Thyroid gland (tissue), 4 donors: ENCODE data around the gene OVAAL.

Experiments
- POLR2A ChIP-seq, 2 donors: fragments of 450-650 bp; IDR thresholded peaks; one replicate each; pipeline ENCODE4 v1.6.1; 2017; ENCODE audit warnings: antibody characterized with exemption in 2 of 2, mild to moderate bottlenecking in 2 of 2, moderate library complexity in 1 of 2
- TF ChIP-seq, protein P1 (sequence below), 6 experiments: fragments of 200-600 bp in 3 of 6; fragments of 450-650 bp in 3 of 6; sonication (generic) in 3 of 6; IDR thresholded peaks; one replicate each; pipeline ENCODE4 v1.5.1; 2016 to 2019; ENCODE audit warnings: antibody characterized with exemption in 6 of 6, mild to moderate bottlenecking in 2 of 6, inconsistent platforms in 1 of 6, moderate library complexity in 1 of 6

DNA sequence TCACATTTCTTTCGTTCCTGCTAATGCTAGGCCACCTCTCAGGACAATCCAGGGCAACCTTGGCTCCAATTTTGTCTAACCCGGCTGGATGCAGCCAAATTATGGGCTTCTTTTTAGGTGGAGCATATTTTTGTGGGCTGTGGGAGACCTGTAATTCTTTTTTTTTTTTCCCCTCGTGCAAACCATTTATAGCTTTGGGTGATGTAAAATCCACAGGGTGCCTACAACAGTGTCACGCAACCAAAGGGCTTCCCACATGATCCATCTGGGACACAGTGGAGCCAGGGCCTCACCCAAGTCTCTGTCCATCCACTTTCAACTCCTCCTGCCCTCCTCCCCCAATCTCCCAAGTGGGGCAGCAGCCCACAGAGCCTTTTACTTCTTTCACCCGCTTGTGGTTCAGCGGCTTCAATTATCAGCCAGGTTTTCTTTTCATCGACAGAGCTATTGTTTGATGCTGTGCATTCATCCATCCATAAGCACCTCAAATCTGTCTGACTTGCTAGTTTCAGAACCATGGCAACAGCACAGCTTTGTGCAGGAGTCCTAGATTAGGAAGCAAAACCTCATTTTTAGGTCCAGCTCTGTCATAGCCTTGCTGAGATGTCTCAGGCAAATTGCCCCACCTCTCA is 10.0 kb upstream of the OVAAL start:
- TF ChIP-seq, protein P1, sequence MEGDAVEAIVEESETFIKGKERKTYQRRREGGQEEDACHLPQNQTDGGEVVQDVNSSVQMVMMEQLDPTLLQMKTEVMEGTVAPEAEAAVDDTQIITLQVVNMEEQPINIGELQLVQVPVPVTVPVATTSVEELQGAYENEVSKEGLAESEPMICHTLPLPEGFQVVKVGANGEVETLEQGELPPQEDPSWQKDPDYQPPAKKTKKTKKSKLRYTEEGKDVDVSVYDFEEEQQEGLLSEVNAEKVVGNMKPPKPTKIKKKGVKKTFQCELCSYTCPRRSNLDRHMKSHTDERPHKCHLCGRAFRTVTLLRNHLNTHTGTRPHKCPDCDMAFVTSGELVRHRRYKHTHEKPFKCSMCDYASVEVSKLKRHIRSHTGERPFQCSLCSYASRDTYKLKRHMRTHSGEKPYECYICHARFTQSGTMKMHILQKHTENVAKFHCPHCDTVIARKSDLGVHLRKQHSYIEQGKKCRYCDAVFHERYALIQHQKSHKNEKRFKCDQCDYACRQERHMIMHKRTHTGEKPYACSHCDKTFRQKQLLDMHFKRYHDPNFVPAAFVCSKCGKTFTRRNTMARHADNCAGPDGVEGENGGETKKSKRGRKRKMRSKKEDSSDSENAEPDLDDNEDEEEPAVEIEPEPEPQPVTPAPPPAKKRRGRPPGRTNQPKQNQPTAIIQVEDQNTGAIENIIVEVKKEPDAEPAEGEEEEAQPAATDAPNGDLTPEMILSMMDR (IDR thresholded peaks at IDR 0.05): no peak
- no peak for TF ChIP-seq POLR2A (IDR thresholded peaks at IDR 0.05)
